Astrocyte (in vitro differentiated cells and primary cell): ENCODE data around the gene CDC42EP4.

Experiments
- CTCF ChIP-seq: IDR thresholded peaks from 2 replicates; pipeline ENCODE4 v1.5.1; 2011; ENCODE audit warnings: low read depth, mild to moderate bottlenecking, inconsistent platforms, low read length, moderate library complexity; ENCODE audit not compliant: insufficient read depth
- EZH2 ChIP-seq: IDR thresholded peaks from 2 replicates; pipeline ENCODE4 v1.6.1; 2012; ENCODE audit warnings: mild to moderate bottlenecking, low read length, inconsistent platforms; ENCODE audit not compliant: insufficient read depth

GRCh38 chr17:73292031-73292531 lies 19.7 kb downstream of the CDC42EP4 start:
- no peak for TF ChIP-seq CTCF
- TF ChIP-seq EZH2, result no peak
